Activated CD4-positive, alpha-beta T cell treated with anti-CD3 and anti-CD28 coated beads for 48 hours (primary cell): ENCODE results near the gene TINAGL1.
A peak's percentile ranks its signal among the peaks of the same experiment; 100 is the strongest.

Experiments
- DNase-seq: peaks from one replicate; pipeline ENCODE4 v3.0.0-alpha.2; 2020

TINAGL1 gene

GRCh38 chr1:31632649-31633048 lies 56.3 kb downstream of the TINAGL1 start:
- no peak for DNase-seq

DNA sequence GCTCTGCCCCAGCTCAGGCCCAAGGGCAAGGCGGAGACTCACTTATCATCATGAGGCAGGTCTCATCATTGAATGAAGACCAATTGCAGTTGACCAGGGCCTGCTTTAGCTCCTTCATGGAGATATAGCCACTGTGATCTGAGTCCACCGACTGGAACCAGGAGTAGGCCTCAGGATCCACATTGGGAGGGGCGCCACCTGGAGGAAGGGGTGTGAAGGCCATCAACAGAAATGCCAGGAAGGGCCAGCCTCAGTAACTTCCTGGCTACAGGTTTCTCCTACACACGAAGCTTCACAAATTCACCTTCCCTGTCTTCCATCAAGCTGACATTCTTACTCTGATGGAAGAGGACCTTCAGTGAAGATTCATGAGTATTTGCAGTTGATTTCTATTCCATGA lies 56.8 kb downstream of the TINAGL1 start:
- peak; percentile 61 for DNase-seq
